A549 (cell line): Measurements from ENCODE around the gene ANKRD29. TPM values are rescaled to one million over a fixed set of nuclear protein-coding genes. Genes with fewer than 3 reads are reported as not detected.

Source experiments
- ATAC-seq, 2 experiments: fragments of 200-7000 bp in 1 of 2; fragments of >200 bp in 1 of 2; cut with Nextera tagmentation in 1 of 2; cut with Tn5 transposase in 1 of 2; 3 replicates each; pipeline versions ENCODE4 v1.8.0 to v1.9.1; 2018 to 2020; ENCODE audit warnings: mild to moderate bottlenecking in 1 of 2, moderate library complexity in 1 of 2
- CTCF ChIA-PET: fragments of 300-600 bp; sonication (Branson Sonifier 250); formaldehyde crosslinking; extraction: SDS; loops from one replicate; lab custom pipeline; 2021; ENCODE audit warnings: antibody characterized with exemption, inconsistent platforms; lab: Yijun Ruan, JAX
- POLR2A ChIA-PET: fragments of 350-600 bp; formaldehyde crosslinking; extraction: SDS; loops from one replicate; lab custom pipeline; 2021; ENCODE audit warnings: antibody characterized with exemption, inconsistent platforms; lab: Yijun Ruan, JAX
- DNase-seq, 2 experiments: peaks; one replicate each; pipeline versions ENCODE4 v3.0.0 to v3.0.0-alpha.2; 2011 to 2016; ENCODE audit warnings: low read depth in 1 of 2, low spot score in 1 of 2
- FAIRE-seq: peaks from 2 replicates; lab custom pipeline; 2011; peaks lifted over from hg19 to GRCh38; lab: Jason Lieb, UNC
- H3K27ac ChIP-seq, 2 experiments: fragments of >200 bp; sonication (Bioruptor Twin); formaldehyde crosslinking; 3 replicates each; pipeline ENCODE4 v1.5.1; 2016 to 2017
- H3K4me1 ChIP-seq: fragments of >200 bp; sonication (Bioruptor Twin); formaldehyde crosslinking; 3 replicates; pipeline ENCODE4 v1.6.1; 2016
- H3K4me2 ChIP-seq: fragments of >200 bp; sonication (Bioruptor Twin); formaldehyde crosslinking; 3 replicates; pipeline ENCODE4 v1.6.1; 2016
- H3K4me3 ChIP-seq: fragments of >200 bp; sonication (Bioruptor Twin); formaldehyde crosslinking; 3 replicates; pipeline ENCODE4 v1.5.1; 2016
- H3K9me3 ChIP-seq: fragments of >200 bp; sonication (Bioruptor Twin); formaldehyde crosslinking; 3 replicates; pipeline ENCODE4 v1.6.1; 2016
- ATOH8 ChIP-seq: fragments of 250-450 bp; sonication (Bioruptor Pico); IDR thresholded peaks from 2 replicates; pipeline ENCODE4 v1.5.0; 2020; ENCODE audit warnings: low read depth, mild to moderate bottlenecking, moderate library complexity
- BHLHE40 ChIP-seq: IDR thresholded peaks from 2 replicates; pipeline ENCODE4 v1.6.1; 2012; ENCODE audit warnings: low read depth, low read length, inconsistent platforms
- CBX2 ChIP-seq: fragments of 200-600 bp; sonication (generic); IDR thresholded peaks from 2 replicates; pipeline ENCODE4 v1.6.1; 2016; ENCODE audit warnings: low read depth, mild to moderate bottlenecking, borderline replicate concordance
- CEBPB ChIP-seq, 2 experiments: fragments of >200 bp in 1 of 2; sonication (Bioruptor Twin) in 1 of 2; formaldehyde crosslinking in 1 of 2; IDR thresholded peaks; 2 replicates each; pipeline ENCODE4 v1.6.1; 2012 to 2016
- CHD2 ChIP-seq: fragments of 150-350 bp; IDR thresholded peaks from 2 replicates; pipeline ENCODE4 v1.6.1; 2014; ENCODE audit warnings: low read length; ENCODE audit not compliant: partially characterized antibody
- EHF ChIP-seq: fragments of 250-450 bp; sonication (Bioruptor Pico); IDR thresholded peaks from 2 replicates; pipeline ENCODE4 v1.5.0; 2020; ENCODE audit warnings: mild to moderate bottlenecking
- EHMT2 ChIP-seq: fragments of 200-600 bp; sonication (generic); IDR thresholded peaks from 2 replicates; pipeline ENCODE4 v1.6.1; 2016; ENCODE audit warnings: antibody characterized with exemption, low read depth, mild to moderate bottlenecking, moderate library complexity
- ELK1 ChIP-seq: fragments of 150-350 bp; IDR thresholded peaks from 2 replicates; pipeline ENCODE4 v1.6.1; 2014; ENCODE audit warnings: low read depth, mild to moderate bottlenecking, low read length
- ESRRA ChIP-seq: fragments of 150-350 bp; IDR thresholded peaks from 2 replicates; pipeline ENCODE4 v1.6.1; 2014; ENCODE audit warnings: mild to moderate bottlenecking, low read length, borderline replicate concordance
- FOXS1 ChIP-seq: fragments of 250-450 bp; sonication (Bioruptor Pico); IDR thresholded peaks from 2 replicates; pipeline ENCODE4 v1.5.0; 2020; ENCODE audit warnings: mild to moderate bottlenecking, moderate library complexity
- HOXA7 ChIP-seq: fragments of 250-450 bp; sonication (Bioruptor Pico); IDR thresholded peaks from 2 replicates; pipeline ENCODE4 v1.5.0; 2020; ENCODE audit warnings: mild to moderate bottlenecking, moderate library complexity
- HOXB5 ChIP-seq: fragments of 250-450 bp; sonication (Bioruptor Pico); IDR thresholded peaks from 2 replicates; pipeline ENCODE4 v1.5.0; 2020; ENCODE audit warnings: mild to moderate bottlenecking, moderate library complexity
- JUN ChIP-seq, 2 experiments: fragments of >200 bp; sonication (Bioruptor Twin); formaldehyde crosslinking; IDR thresholded peaks; 2 replicates in 1 of 2; 3 replicates in 1 of 2; pipeline ENCODE4 v1.6.1; 2016 to 2017
- JUNB ChIP-seq: fragments of >200 bp; sonication (Bioruptor Twin); formaldehyde crosslinking; IDR thresholded peaks from 2 replicates; pipeline ENCODE4 v1.6.1; 2016
- MAFK ChIP-seq: fragments of 450-650 bp; IDR thresholded peaks from 2 replicates; pipeline ENCODE4 v1.6.1; 2014; ENCODE audit not compliant: partially characterized antibody
- MAX ChIP-seq: IDR thresholded peaks from 2 replicates; pipeline ENCODE4 v1.6.1; 2012
- MAZ ChIP-seq: fragments of 150-350 bp; IDR thresholded peaks from 2 replicates; pipeline ENCODE4 v1.6.1; 2014; ENCODE audit warnings: antibody characterized with exemption, low read depth, low read length, borderline replicate concordance
- MYC ChIP-seq: IDR thresholded peaks from 2 replicates; pipeline ENCODE4 v1.6.1; 2012; ENCODE audit warnings: mild to moderate bottlenecking, inconsistent platforms, low read length, improper control_type of control experiment, borderline replicate concordance
- NPAS2 ChIP-seq: fragments of 250-450 bp; sonication (Bioruptor Pico); IDR thresholded peaks from 2 replicates; pipeline ENCODE4 v1.8.0; 2022; ENCODE audit warnings: mild to moderate bottlenecking, moderate library complexity, borderline replicate concordance
- RARB ChIP-seq: fragments of 250-450 bp; sonication (Bioruptor Pico); IDR thresholded peaks from 2 replicates; pipeline ENCODE4 v1.8.0; 2021; ENCODE audit warnings: mild to moderate bottlenecking, moderate library complexity
- RCOR1 ChIP-seq: fragments of 150-350 bp; IDR thresholded peaks from 2 replicates; pipeline ENCODE4 v1.6.1; 2014; ENCODE audit warnings: antibody characterized with exemption, low read length, low read depth
- RNF2 ChIP-seq: fragments of 200-600 bp; sonication (generic); IDR thresholded peaks from 2 replicates; pipeline ENCODE4 v1.6.1; 2016; ENCODE audit warnings: low read depth, mild to moderate bottlenecking, antibody characterized with exemption, moderate library complexity, borderline replicate concordance
- USF2 ChIP-seq: fragments of 450-650 bp; IDR thresholded peaks from 2 replicates; pipeline ENCODE4 v1.6.1; 2014; ENCODE audit warnings: antibody characterized with exemption
- WGBS: methylation state at CpG from one replicate; pipeline ENCODE4 v1.1.6; 2017; ENCODE audit errors: missing lambda C conversion rate; 5-methylcytosine and 5-hydroxymethylcytosine counted together
- polyA plus RNA-seq, 4 experiments: library from polyadenylated mRNA; depleted of rRNA in 3 of 4; stranded (reverse); fragments of >200 nt; fragmentation: RNase III in 1 of 4; extraction: RNeasy Plus Mini Kit Qiagen cat#74134 plus additional on column Dnase treatment in 1 of 4; gene quantifications; 2 replicates in 3 of 4; 3 replicates in 1 of 4; pipeline ENCODE4 v1.2.3, GENCODE V29; 2011 to 2017
- TF ChIP-seq, protein P1 (sequence below): fragments of >200 bp; sonication (Bioruptor Twin); formaldehyde crosslinking; IDR thresholded peaks from 3 replicates; pipeline ENCODE4 v1.6.1; 2016
- TF ChIP-seq, protein P2 (sequence below): fragments of >200 bp; sonication (Bioruptor Twin); formaldehyde crosslinking; IDR thresholded peaks from 3 replicates; pipeline ENCODE4 v1.5.1; 2016
- TF ChIP-seq, protein P3 (sequence below): IDR thresholded peaks from 2 replicates; pipeline ENCODE4 v1.6.1; 2012

Gene ANKRD29
- polyA plus RNA-seq, 2 of the 4 experiments (the other 2 are of a cell fraction), result 12.4 to 25.4 TPM

DNA sequence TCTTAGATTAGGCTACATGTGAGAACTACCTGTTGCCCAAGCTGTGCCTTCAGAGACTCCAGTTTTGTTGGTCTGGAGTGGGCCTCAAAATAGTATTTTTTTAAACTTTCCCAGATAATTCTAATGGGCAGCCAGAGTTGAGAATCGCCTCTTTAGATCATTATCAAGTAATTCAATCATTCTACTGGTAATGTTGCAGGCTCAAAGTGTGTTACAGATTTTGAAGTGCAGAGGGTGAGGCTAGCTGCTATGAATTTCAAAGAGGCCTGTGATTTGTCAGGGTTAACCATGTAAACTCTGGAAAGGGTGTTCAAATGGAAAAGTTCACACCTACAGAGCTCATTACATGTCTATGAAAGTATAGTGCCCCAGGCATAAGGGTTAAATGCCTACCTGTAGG lies 30.1 kb downstream of the ANKRD29 start:
- no peak for FAIRE-seq

DNA sequence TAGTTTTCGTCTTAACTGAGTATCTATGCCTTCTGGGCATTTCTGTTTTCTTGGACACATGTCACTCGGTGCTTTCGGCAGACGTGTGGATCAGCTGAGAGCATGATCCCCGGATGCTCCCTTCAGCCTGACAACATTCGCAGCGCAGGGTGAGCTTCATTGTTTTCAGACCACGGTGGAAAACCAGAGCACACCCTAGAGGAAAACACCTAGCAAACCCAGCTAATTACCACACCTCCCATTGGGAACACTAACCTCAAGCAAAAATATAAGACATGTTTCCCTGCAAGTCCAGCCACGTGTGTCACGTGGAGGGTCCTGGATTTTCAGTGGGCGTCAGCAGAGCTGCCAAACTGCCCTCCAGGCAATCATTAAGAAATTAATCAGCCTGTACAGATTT lies 31.0 kb downstream of the ANKRD29 start:
- Histone ChIP-seq H3K27ac (peak overlapping the region; percentile 77 to 86; a peak in 5 of 6 replicates), H3K4me2 (no peak overlapping the region), H3K4me1 (peaks cover 70% of the 10 kb centered on the region), H3K9me3 (no peaks in the 10 kb centered on the region), H3K4me3 (no peak overlapping the region)
- CTCF ChIA-PET, result interaction anchor here (1.0 to 1.6 kb wide), 3 partner anchors 10 to 72 kb away, joined by 3 read pairs; no protein-coding TSS in a partner anchor
- no peak for TF ChIP-seq ELK1
- TF ChIP-seq, protein P1, sequence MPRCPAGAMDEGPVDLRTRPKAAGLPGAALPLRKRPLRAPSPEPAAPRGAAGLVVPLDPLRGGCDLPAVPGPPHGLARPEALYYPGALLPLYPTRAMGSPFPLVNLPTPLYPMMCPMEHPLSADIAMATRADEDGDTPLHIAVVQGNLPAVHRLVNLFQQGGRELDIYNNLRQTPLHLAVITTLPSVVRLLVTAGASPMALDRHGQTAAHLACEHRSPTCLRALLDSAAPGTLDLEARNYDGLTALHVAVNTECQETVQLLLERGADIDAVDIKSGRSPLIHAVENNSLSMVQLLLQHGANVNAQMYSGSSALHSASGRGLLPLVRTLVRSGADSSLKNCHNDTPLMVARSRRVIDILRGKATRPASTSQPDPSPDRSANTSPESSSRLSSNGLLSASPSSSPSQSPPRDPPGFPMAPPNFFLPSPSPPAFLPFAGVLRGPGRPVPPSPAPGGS, result no peak
- TF ChIP-seq RCOR1, result no peak
- TF ChIP-seq FOXS1 (CRISPR knock-in tag), result no peak
- no peak for TF ChIP-seq USF2
- TF ChIP-seq MYC, result no peak
- no peak for TF ChIP-seq JUNB
- TF ChIP-seq JUN (IDR thresholded peaks at IDR 0.05), result no peak
- no peak for TF ChIP-seq RNF2
- POLR2A ChIA-PET, result no interaction called here
- 86% methylated on average over 11 of the region's 11 CpGs for WGBS
- ATAC-seq, result no peak
- no peak for DNase-seq
- FAIRE-seq, result no peak

More for the DNA sequence above, 30.1 kb downstream of the ANKRD29 start:
- ATAC-seq, result no peak
- Histone ChIP-seq H3K27ac (peak overlapping the region in 1 of 2 experiments; percentile 64; a peak in 2 of 6 replicates), H3K4me1 (peaks cover 64% of the 10 kb centered on the region), H3K9me3 (no peaks in the 10 kb centered on the region), H3K4me3 (no peak overlapping the region), H3K4me2 (no peak overlapping the region)
- POLR2A ChIA-PET, result no interaction called here
- DNase-seq, result no peak
- CTCF ChIA-PET, result interaction anchor here (1.0 to 1.6 kb wide), 2 partner anchors 9 to 71 kb away, joined by 3 read pairs; no protein-coding TSS in a partner anchor
- TF ChIP-seq JUN (IDR thresholded peaks at IDR 0.05) (no peak), ESRRA (no peak), ELK1 (no peak), HOXA7 (CRISPR knock-in tag) (no peak), RARB (CRISPR knock-in tag) (no peak), MAX (no peak), ATOH8 (CRISPR knock-in tag) (no peak), CEBPB (IDR thresholded peaks at IDR 0.05) (no peak), EHMT2 (no peak), HOXB5 (no peak), MAZ (no peak), CBX2 (no peak), BHLHE40 (no peak), NPAS2 (CRISPR knock-in tag) (no peak), EHF (CRISPR knock-in tag) (no peak), CHD2 (no peak), MAFK (no peak)
- TF ChIP-seq, protein P2, sequence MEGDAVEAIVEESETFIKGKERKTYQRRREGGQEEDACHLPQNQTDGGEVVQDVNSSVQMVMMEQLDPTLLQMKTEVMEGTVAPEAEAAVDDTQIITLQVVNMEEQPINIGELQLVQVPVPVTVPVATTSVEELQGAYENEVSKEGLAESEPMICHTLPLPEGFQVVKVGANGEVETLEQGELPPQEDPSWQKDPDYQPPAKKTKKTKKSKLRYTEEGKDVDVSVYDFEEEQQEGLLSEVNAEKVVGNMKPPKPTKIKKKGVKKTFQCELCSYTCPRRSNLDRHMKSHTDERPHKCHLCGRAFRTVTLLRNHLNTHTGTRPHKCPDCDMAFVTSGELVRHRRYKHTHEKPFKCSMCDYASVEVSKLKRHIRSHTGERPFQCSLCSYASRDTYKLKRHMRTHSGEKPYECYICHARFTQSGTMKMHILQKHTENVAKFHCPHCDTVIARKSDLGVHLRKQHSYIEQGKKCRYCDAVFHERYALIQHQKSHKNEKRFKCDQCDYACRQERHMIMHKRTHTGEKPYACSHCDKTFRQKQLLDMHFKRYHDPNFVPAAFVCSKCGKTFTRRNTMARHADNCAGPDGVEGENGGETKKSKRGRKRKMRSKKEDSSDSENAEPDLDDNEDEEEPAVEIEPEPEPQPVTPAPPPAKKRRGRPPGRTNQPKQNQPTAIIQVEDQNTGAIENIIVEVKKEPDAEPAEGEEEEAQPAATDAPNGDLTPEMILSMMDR, result no peak
- TF ChIP-seq, protein P3, sequence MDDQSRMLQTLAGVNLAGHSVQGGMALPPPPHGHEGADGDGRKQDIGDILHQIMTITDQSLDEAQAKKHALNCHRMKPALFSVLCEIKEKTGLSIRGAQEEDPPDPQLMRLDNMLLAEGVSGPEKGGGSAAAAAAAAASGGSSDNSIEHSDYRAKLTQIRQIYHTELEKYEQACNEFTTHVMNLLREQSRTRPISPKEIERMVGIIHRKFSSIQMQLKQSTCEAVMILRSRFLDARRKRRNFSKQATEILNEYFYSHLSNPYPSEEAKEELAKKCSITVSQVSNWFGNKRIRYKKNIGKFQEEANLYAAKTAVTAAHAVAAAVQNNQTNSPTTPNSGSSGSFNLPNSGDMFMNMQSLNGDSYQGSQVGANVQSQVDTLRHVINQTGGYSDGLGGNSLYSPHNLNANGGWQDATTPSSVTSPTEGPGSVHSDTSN, result no peak
- 67% methylated on average over 1 of the region's 1 CpG for WGBS
